PC-9 (cell line): Measurements from ENCODE around the gene LSM3. TPM values are rescaled to one million over a fixed set of nuclear protein-coding genes. Genes with fewer than 3 reads are reported as not detected.

Source experiments
- Bru-seq: library from RNA; stranded (reverse); fragments of 400-500 nt; gene quantifications from one replicate; lab custom pipeline; 2021; lab: Mats Ljungman, UMichigan
- BruChase-seq, 2 experiments: library from RNA; stranded (reverse); fragments of 400-500 nt; gene quantifications; one replicate each; lab custom pipeline; 2021; lab: Mats Ljungman, UMichigan
- BruUV-seq: library from RNA; stranded (reverse); fragments of 400-500 nt; replicated peaks from 2 replicates; lab custom pipeline; 2021; lab: Mats Ljungman, UMichigan
- CTCF ChIA-PET: fragments of 300-600 bp; sonication (Branson Sonifier 250); formaldehyde crosslinking; loops from one replicate; lab custom pipeline; 2022; ENCODE audit warnings: antibody characterized with exemption; lab: Charles Lee
- POLR2A ChIA-PET: fragments of 300-600 bp; sonication (Branson Sonifier 250); formaldehyde crosslinking; loops from one replicate; lab custom pipeline; 2022; ENCODE audit warnings: antibody characterized with exemption; ENCODE audit not compliant: unreplicated experiment; lab: Charles Lee
- DNase-seq, 2 experiments: peaks; one replicate each; pipeline versions ENCODE4 v3.0.0 to v3.0.0-alpha.2; 2015 to 2022; ENCODE audit warnings: mixed read lengths in 1 of 2
- H2AFZ ChIP-seq: fragments of 200-600 bp; sonication (generic); 2 replicates; pipeline ENCODE4 v1.8.1; 2017; ENCODE audit warnings: antibody characterized with exemption
- H3F3A ChIP-seq: fragments of 200-600 bp; sonication (generic); 2 replicates; pipeline ENCODE4 v1.8.1; 2017; ENCODE audit warnings: antibody characterized with exemption, mild to moderate bottlenecking, low read depth; ENCODE audit not compliant: insufficient read depth
- H3K27ac ChIP-seq: fragments of 200-600 bp; sonication (generic); 2 replicates; pipeline ENCODE4 v1.6.1; 2016; ENCODE audit warnings: mixed run types
- H3K27me3 ChIP-seq: fragments of 200-600 bp; sonication (generic); 2 replicates; pipeline ENCODE4 v1.6.1; 2016; ENCODE audit warnings: low read depth, mixed run types; ENCODE audit not compliant: insufficient read depth
- H3K36me3 ChIP-seq: fragments of 200-600 bp; sonication (generic); 2 replicates; pipeline ENCODE4 v1.6.1; 2016; ENCODE audit warnings: low read depth, mixed run types
- H3K4me1 ChIP-seq: fragments of 200-600 bp; sonication (generic); replicated peaks from 2 replicates; pipeline ENCODE4 v1.6.1; 2016; ENCODE audit warnings: mixed run types; ENCODE audit not compliant: insufficient read depth
- H3K4me2 ChIP-seq: fragments of 200-600 bp; sonication (generic); 2 replicates; pipeline ENCODE4 v1.6.1; 2017; ENCODE audit warnings: mixed run types
- H3K4me3 ChIP-seq: fragments of 200-600 bp; sonication (generic); 2 replicates; pipeline ENCODE4 v1.6.1; 2016; ENCODE audit warnings: mixed run types
- H3K79me2 ChIP-seq: fragments of 200-600 bp; sonication (generic); 2 replicates; pipeline ENCODE4 v1.6.1; 2017; ENCODE audit warnings: low read depth, mixed run types
- H3K9me2 ChIP-seq: fragments of 200-600 bp; sonication (generic); 2 replicates; pipeline ENCODE4 v1.8.1; 2017; ENCODE audit warnings: mild to moderate bottlenecking; ENCODE audit not compliant: insufficient read depth
- H3K9me3 ChIP-seq: fragments of 200-600 bp; sonication (generic); 2 replicates; pipeline ENCODE4 v1.8.1; 2016; ENCODE audit warnings: low read depth; ENCODE audit not compliant: insufficient read depth
- H4K20me1 ChIP-seq: fragments of 200-600 bp; sonication (generic); 2 replicates; pipeline ENCODE4 v1.8.1; 2017; ENCODE audit not compliant: insufficient read depth
- EZH2 ChIP-seq: fragments of 200-600 bp; sonication (generic); IDR thresholded peaks from 2 replicates; pipeline ENCODE4 v1.8.0; 2017; ENCODE audit warnings: antibody characterized with exemption, low read depth
- intact Hi-C: fragments of 100-400 bp; cut with micrococcal nuclease; formaldehyde crosslinking; loops from one replicate; pipeline ENCODE4 v1.10.0; 2022; ENCODE audit not compliant: unreplicated experiment
- long read RNA-seq: library from polyadenylated mRNA; stranded (forward); transcript quantifications from one replicate; pipeline ENCODE4 v2.0.0, GENCODE V29; 2022
- total RNA-seq: library from RNA; stranded (reverse); gene quantifications from 2 replicates; pipeline ENCODE4 v1.2.3, GENCODE V29; 2021
- TF ChIP-seq, protein P1 (sequence below): fragments of 200-600 bp; sonication (generic); conservative IDR thresholded peaks from 2 replicates; pipeline ENCODE4 v1.6.1; 2017; ENCODE audit warnings: mixed run types, antibody characterized with exemption, mild to moderate bottlenecking, moderate library complexity

Gene LSM3
- total RNA-seq = 8.7 and 18.3 TPM in 2 replicates
- Bru-seq, nascent RNA = percentile 91 among the genes with signal in this experiment
- BruChase-seq, experiment 1, labeled RNA remaining after a 2-hour chase = percentile 68 among the genes with signal in this experiment
- BruChase-seq, experiment 2, labeled RNA remaining after a 6-hour chase = percentile 83 among the genes with signal in this experiment
- long read RNA-seq, transcript LSM3-201 (4 exons, 3,815 nt) = major isoform, 402 of 415 reads
- long read RNA-seq, partial matches to known transcripts = 11 of 415 reads
- long read RNA-seq, other reads (novel, unspliced or antisense) = 2 of 415 reads

DNA sequence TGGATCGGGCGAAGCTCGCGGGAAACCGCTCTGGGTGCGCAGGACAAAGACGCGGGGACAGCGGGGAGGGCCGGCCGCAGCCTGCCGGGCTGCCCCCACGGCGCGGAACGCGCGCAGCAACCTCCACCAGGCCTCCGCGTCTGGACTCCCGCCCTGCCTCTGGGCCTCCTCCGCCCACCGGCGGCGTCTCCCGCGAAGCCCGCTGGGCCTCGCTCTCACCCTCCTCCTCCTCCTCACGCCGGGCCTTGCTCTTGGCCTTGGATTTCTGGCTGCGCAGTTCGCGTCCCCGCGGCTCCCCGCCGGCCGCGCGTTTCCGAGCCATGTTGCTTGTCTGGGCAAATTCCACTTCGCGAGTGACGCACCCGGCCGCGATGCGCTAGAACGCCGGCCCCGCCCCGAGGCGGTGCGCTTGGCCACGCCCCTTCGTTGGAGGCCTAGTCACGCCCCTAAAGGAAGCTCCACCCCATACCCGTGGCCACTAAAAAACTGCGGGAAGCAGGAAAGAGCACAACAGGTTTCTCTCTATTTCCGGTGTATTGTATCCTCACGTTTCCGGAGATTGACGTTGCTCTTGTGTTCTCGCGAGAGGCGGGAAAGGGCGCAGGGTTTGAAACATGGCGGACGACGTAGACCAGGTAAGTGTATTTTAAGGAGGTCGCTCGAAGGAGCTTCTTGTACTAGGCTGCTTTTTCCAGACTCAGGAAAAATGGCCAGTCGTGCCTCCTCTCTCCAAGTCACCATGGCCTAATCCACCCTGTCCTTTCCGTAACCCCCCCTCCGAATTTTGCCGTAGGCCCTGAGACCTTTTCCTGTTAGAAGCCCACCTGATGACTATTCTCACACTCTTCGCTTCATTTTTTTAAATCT, at the start of gene LSM3, which contains the start of gene XPC:
Gene LSM3 (plus strand): TSS at position 571 of the 867 bp plus-strand sequence. CDS start 44 bp downstream, at position 615.
Gene XPC (minus strand): TSS at position 355 of the 867 bp plus-strand sequence. CDS start 33 bp downstream, at position 322.
- H3F3A ChIP-seq = peaks cover 5% of the 10 kb centered on the region; the same call in 1 of the 2 replicates
- no peak for TF ChIP-seq EZH2
- TF ChIP-seq, protein P1, sequence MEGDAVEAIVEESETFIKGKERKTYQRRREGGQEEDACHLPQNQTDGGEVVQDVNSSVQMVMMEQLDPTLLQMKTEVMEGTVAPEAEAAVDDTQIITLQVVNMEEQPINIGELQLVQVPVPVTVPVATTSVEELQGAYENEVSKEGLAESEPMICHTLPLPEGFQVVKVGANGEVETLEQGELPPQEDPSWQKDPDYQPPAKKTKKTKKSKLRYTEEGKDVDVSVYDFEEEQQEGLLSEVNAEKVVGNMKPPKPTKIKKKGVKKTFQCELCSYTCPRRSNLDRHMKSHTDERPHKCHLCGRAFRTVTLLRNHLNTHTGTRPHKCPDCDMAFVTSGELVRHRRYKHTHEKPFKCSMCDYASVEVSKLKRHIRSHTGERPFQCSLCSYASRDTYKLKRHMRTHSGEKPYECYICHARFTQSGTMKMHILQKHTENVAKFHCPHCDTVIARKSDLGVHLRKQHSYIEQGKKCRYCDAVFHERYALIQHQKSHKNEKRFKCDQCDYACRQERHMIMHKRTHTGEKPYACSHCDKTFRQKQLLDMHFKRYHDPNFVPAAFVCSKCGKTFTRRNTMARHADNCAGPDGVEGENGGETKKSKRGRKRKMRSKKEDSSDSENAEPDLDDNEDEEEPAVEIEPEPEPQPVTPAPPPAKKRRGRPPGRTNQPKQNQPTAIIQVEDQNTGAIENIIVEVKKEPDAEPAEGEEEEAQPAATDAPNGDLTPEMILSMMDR = no peak
- peak within 1 kb of the TSS; percentile 94 for H2AFZ ChIP-seq
- peaks cover 19% of the 10 kb centered on the region for H3K4me1 ChIP-seq
- peak within 1 kb of the TSS; percentile 99 for H3K4me2 ChIP-seq
- no peaks in the 10 kb centered on the region for H3K9me3 ChIP-seq
- H3K9me2 ChIP-seq = no peaks in the 10 kb centered on the region
- peak; percentile 90 to 97 for DNase-seq
- H3K36me3 ChIP-seq = peaks cover 24% of the 10 kb centered on the region
- H4K20me1 ChIP-seq = no peaks in the 10 kb centered on the region
- H3K27me3 ChIP-seq = no peaks in the 10 kb centered on the region
- ChIA-PET CTCF (interaction anchor here (1.0 to 1.4 kb wide), 2 partner anchors 25 to 282 kb away, joined by 3 to 4 read pairs; no protein-coding TSS in a partner anchor), POLR2A (interaction anchor here (0.6 to 0.9 kb wide), 6 partner anchors 10 to 473 kb away, joined by 3 to 25 read pairs (median 4); partner anchors contain the start of genes CCDC174, CHCHD4 and TMEM43)
- intact Hi-C loops = loop anchor here (1.0 to 5.0 kb wide), 6 partner anchors 34 to 474 kb away; partner anchors contain the start of genes CCDC174 and CHCHD4
- no TSS peak for BruUV-seq
- H3K4me3 ChIP-seq = peak within 1 kb of the TSS; percentile 69
- H3K79me2 ChIP-seq = peaks cover 67% of the 10 kb centered on the region
- H3K27ac ChIP-seq = peak within 1 kb of the TSS; percentile 47

DNA sequence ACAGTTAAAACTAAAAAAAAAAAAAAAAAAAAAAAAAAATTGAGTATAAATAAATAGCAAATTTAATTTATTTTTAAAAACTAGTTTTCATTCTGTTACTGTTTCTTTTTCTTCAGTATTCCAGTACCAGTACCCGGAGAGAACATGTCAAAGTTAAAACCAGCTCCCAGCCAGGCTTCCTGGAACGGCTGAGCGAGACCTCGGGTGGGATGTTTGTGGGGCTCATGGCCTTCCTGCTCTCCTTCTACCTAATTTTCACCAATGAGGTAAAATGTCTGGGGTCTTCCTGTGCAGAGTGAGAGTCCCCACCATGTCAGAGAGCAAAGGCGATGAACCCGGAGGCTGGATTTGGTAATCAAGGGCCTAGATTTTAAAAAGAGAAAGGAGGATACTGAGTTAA, 49.3 kb upstream of the LSM3 start:
- Histone ChIP-seq H3F3A (peaks cover 11% of the 10 kb centered on the region; the same call in 1 of the 2 replicates), H3K9me2 (no peaks in the 10 kb centered on the region), H3K27ac (no peak overlapping the region), H3K36me3 (peaks cover 43% of the 10 kb centered on the region), H3K79me2 (peaks cover 45% of the 10 kb centered on the region), H2AFZ (no peak overlapping the region), H3K4me3 (no peak overlapping the region), H3K4me2 (no peak overlapping the region), H4K20me1 (peaks cover 37% of the 10 kb centered on the region), H3K4me1 (peaks cover 16% of the 10 kb centered on the region), H3K9me3 (no peaks in the 10 kb centered on the region), H3K27me3 (no peaks in the 10 kb centered on the region)
- POLR2A ChIA-PET = no interaction called here
- DNase-seq = no peak
- TF ChIP-seq EZH2 = no peak
- TF ChIP-seq, protein P1 = no peak
- no TSS peak for BruUV-seq
- CTCF ChIA-PET = no interaction called here
- intact Hi-C loops = no loop called here

DNA sequence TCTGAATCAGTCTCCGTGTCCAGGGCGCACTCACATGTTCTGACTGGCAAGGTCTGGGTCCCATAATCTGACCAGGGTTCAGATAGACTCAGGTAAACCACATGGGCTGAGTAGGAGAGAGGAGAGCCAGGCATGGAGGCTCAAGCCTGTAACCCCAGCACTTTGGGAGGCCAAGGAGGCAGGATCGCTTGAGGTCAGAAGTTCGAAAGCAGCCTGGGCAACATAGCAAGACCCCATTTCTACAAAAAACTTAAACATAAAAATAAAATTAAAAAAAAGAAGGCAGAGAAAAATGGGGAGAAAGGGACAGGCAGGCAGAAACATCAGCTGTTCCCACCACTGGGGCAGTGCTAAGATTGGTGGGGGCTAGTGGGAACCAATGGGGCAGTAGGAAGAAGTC, 48.4 kb upstream of the LSM3 start:
- H3K4me2 ChIP-seq = no peak overlapping the region
- BruUV-seq = no TSS peak
- no peaks in the 10 kb centered on the region for H3K27me3 ChIP-seq
- no peak for TF ChIP-seq EZH2
- TF ChIP-seq, protein P1 = no peak
- H2AFZ ChIP-seq = no peak overlapping the region
- no peak overlapping the region for H3K27ac ChIP-seq
- H4K20me1 ChIP-seq = peaks cover 37% of the 10 kb centered on the region
- H3K9me2 ChIP-seq = no peaks in the 10 kb centered on the region
- POLR2A ChIA-PET = no interaction called here
- no peak overlapping the region for H3K4me3 ChIP-seq
- intact Hi-C loops = no loop called here
- peaks cover 11% of the 10 kb centered on the region; the same call in 1 of the 2 replicates for H3F3A ChIP-seq
- no peaks in the 10 kb centered on the region for H3K9me3 ChIP-seq
- no peak for DNase-seq
- peaks cover 16% of the 10 kb centered on the region for H3K4me1 ChIP-seq
- H3K79me2 ChIP-seq = peaks cover 41% of the 10 kb centered on the region
- peaks cover 43% of the 10 kb centered on the region for H3K36me3 ChIP-seq
- CTCF ChIA-PET = no interaction called here
